ENCODE measurements around the gene FER1L5. TPM values are rescaled to one million over a fixed set of nuclear protein-coding genes. Genes with fewer than 3 reads are reported as not detected.

FER1L5 gene
- total RNA-seq, 4 donors from 2014 or later: not detected

- TF ChIP-seq CTCF (IDR thresholded peaks at IDR 0.05; ENCODE audit: low read depth): no peak
Observed at GRCh38 chr2:96727431-96727830, 84.9 kb downstream of the FER1L5 start.

GRCh38 chr2:96729748-96730147 lies 87.2 kb downstream of the FER1L5 start:
- TF ChIP-seq CTCF (IDR thresholded peaks at IDR 0.05; ENCODE audit: low read depth): no peak

DNA sequence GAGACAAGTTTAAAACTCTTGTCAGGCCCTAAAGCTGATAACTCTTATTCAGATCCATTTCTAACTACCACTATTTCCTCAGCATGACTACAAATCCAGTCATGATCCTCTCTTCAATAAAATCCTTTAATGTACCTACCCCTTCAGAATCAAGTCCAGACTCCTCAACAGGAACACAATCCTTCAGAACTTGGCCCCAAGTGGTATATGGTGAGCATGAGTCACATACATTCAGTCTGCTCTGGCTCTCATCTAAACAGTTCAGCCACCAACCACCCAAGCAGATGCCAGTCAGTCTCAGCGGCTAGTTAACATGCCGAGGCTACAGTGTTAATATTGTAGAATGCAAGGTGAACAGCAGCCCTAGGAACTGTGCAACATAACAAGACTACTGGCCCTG lies 87.6 kb downstream of the FER1L5 start:
- no peak for TF ChIP-seq CTCF (IDR thresholded peaks at IDR 0.05; ENCODE audit: low read depth)

DNA sequence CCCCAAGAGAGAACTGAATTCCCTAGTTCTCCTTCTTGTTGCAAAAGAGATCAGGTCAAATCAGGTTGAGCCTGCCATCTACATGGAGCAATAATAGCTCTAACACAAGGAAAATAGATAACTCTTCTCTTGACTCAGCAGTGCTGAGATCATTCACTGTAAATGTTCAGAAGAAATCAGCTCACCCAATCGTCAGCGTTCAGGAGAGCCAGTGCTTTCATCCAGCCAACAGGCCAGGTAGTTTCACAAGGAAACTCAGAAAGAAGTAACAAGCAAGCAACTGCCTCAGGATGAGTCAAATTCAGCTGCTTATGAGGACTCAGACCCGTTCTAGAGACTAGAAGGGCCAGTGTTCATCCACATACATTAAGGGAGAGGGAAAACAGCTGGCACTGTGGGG lies 91.4 kb downstream of the FER1L5 start:
- no peak for TF ChIP-seq CTCF (IDR thresholded peaks at IDR 0.05; ENCODE audit: low read depth)

GRCh38 chr2:96734880-96735583 lies 92.5 kb downstream of the FER1L5 start:
- no peak for TF ChIP-seq CTCF (IDR thresholded peaks at IDR 0.05; ENCODE audit: low read depth)

DNA sequence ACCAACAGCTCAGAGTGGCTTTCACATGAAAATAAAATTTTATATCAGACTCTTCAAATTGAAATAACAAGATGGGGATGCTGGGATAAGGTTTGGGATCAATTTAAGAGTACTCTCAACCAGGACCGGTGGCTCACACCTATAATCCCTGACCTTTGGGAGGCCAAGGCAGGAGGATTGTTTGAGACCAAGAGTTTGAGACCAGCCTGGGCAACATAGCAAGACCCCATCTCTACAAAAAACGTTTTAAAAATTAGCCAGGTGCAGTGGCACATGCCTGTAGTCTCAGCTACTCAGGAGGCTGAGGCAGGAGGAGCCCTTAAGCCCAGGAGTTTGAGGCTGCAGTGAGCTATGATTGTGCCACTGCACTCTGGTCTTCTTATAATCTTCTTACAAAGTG lies 94.7 kb downstream of the FER1L5 start:
- TF ChIP-seq CTCF (IDR thresholded peaks at IDR 0.05; ENCODE audit: low read depth): no peak

DNA sequence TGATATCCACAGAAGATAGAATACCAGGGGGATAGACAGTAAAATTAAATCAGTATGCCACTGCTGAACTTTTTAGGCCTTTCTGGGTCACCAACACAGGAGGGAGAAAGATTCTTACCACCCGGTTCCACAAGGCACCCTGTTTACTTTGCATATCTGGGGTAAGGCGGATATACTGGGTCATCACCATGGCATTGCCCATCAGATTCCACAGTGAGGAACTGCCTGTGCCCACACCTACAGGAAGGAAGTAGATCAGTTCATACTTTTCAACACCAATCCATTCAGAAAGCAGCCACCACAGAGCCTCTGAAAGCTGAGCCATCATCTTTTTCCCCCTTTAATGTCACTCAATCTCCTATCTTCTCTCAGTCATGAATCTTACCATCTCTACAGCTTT lies 95.3 kb downstream of the FER1L5 start:
- TF ChIP-seq CTCF (IDR thresholded peaks at IDR 0.05; ENCODE audit: low read depth): no peak
